ENCODE results near the gene LIN7B. TPM values are rescaled to one million over a fixed set of nuclear protein-coding genes. Genes with fewer than 3 reads are reported as not detected.

LIN7B gene
- total RNA-seq, 1 experiment from 2014 or later, result 4.2 TPM

- Histone ChIP-seq H4K5ac (ENCODE audit: insufficient read length, low read depth, low read length) (no peak overlapping the region), H4K20me1 (ENCODE audit: control insufficient read depth, insufficient read depth, insufficient read length) (no peaks in the 10 kb centered on the region), H3K18ac (ENCODE audit: insufficient read length, low read depth, low read length) (no peak overlapping the region), H3K79me2 (ENCODE audit: insufficient read depth, low read length) (no peaks in the 10 kb centered on the region), H2BK5ac (ENCODE audit: insufficient read length, low read length) (no peak overlapping the region), H3K27me3 (ENCODE audit: insufficient read depth, low read length) (no peaks in the 10 kb centered on the region), H2BK15ac (ENCODE audit: low read depth, low read length) (no peak overlapping the region), H3K23ac (ENCODE audit: insufficient read length, low read depth, low read length) (no peak overlapping the region), H4K91ac (ENCODE audit: insufficient read length, low read depth, low read length) (no peak overlapping the region), H3T11ph (ENCODE audit: low read length) (no peak overlapping the region), H3K4me2 (ENCODE audit: insufficient read depth, insufficient read length, low read length) (no peak overlapping the region), H4K8ac (replicated peaks; ENCODE audit: insufficient read length, low read depth, low read length) (no peak overlapping the region), H3K9ac (ENCODE audit: extremely low read depth, insufficient read length, low read length) (no peak overlapping the region), H3K4ac (ENCODE audit: low read depth, low read length) (no peak overlapping the region), H3K56ac (ENCODE audit: insufficient read length, low read depth, low read length) (no peak overlapping the region), H3K23me2 (ENCODE audit: insufficient read length, low read depth, low read length, poor library complexity, severe bottlenecking) (no peaks in the 10 kb centered on the region), H2AFZ (ENCODE audit: low read length) (no peak overlapping the region), H2BK20ac (ENCODE audit: low read depth, low read length, poor library complexity, severe bottlenecking) (no peak overlapping the region), H3K14ac (ENCODE audit: insufficient read depth, low read length) (no peak overlapping the region; the same call in 1 of the 2 replicates), H3K27ac (ENCODE audit: insufficient read length, low read depth, low read length) (no peak overlapping the region), H2AK5ac (ENCODE audit: insufficient read length, low read length) (no peak overlapping the region), H3K9me3 (ENCODE audit: control insufficient read depth, low read depth, low read length) (no peaks in the 10 kb centered on the region), H3K4me1 (ENCODE audit: insufficient read depth, low read length) (no peaks in the 10 kb centered on the region), H3K79me1 (ENCODE audit: insufficient read depth, low read depth, low read length, poor library complexity, severe bottlenecking) (no peaks in the 10 kb centered on the region), H2BK120ac (ENCODE audit: low read depth, low read length, poor library complexity, severe bottlenecking) (no peak overlapping the region), H2BK12ac (ENCODE audit: insufficient read length, low read depth, low read length) (no peak overlapping the region)
- no peak for TF ChIP-seq CTCF (conservative IDR thresholded peaks at IDR 0.05)
- DNase-seq, result no peak
- Mint-ChIP-seq H3K36me3 (ENCODE audit: insufficient read depth in 1 of 3, low read depth in 3 of 3) (peaks cover 30 to 46% (median 45%) of the 10 kb centered on the region in 3 experiments), H3K4me1 (peaks cover 14 to 29% of the 10 kb centered on the region in 2 experiments), H3K4me3 (no peak overlapping the region), H3K9me3 (peaks cover 0 to 2% of the 10 kb centered on the region in 2 experiments; a peak in 2 of 5 replicates), H3K27ac (no peak overlapping the region), H3K27me3 (ENCODE audit: low read depth) (peaks cover 1% of the 10 kb centered on the region)
- WGBS (ENCODE audit: extremely low coverage, insufficient read length, low lambda C conversion rate), result no CpG with 5 or more reads among the region's 8 CpGs
These were observed 4.5 kb upstream of the LIN7B start for GRCh38 chr19:49109569-49110233.

All from H9 (cell line).